Measurements from ENCODE around the gene AGAP3. TPM values are rescaled to one million over a fixed set of nuclear protein-coding genes. Genes with fewer than 3 reads are reported as not detected.

AGAP3 gene
- polyA plus RNA-seq, 1 experiment: 52.1 TPM

- CTCF ChIA-PET: interaction anchor here (0.7 to 1.8 kb wide), 3 partner anchors 12 to 411 kb away, joined by 3 to 5 read pairs (median 4); no protein-coding TSS in a partner anchor
- DNase-seq (ENCODE audit: low read depth): no peak
- H3K27me3 ChIP-seq (ENCODE audit: control insufficient read depth, insufficient read depth, low read length): no peaks in the 10 kb centered on the region
- POLR2A ChIA-PET: no interaction called here
- no peak overlapping the region for H3K4me3 ChIP-seq (ENCODE audit: low read depth, low read length)
- no peak for TF ChIP-seq CTCF (IDR thresholded peaks at IDR 0.05; ENCODE audit: insufficient read depth, low read depth, low read length)
- peaks cover 47% of the 10 kb centered on the region for H3K36me3 ChIP-seq (ENCODE audit: control insufficient read depth, insufficient read depth, low read length)
These were observed 41.9 kb downstream of the AGAP3 start for GRCh38 chr7:151128144-151128543.

GRCh38 chr7:151128716-151129115 is 42.4 kb downstream of the AGAP3 start:
- H3K27me3 ChIP-seq (ENCODE audit: control insufficient read depth, insufficient read depth, low read length): no peaks in the 10 kb centered on the region
- H3K4me3 ChIP-seq (ENCODE audit: low read depth, low read length): no peak overlapping the region
- ChIA-PET CTCF (interaction anchor here (1.8 kb wide), 1 partner anchor 41 kb away, joined by 5 read pairs; no protein-coding TSS in a partner anchor), POLR2A (no interaction called here)
- DNase-seq (ENCODE audit: low read depth): no peak
- H3K36me3 ChIP-seq (ENCODE audit: control insufficient read depth, insufficient read depth, low read length): peaks cover 44% of the 10 kb centered on the region
- TF ChIP-seq CTCF (IDR thresholded peaks at IDR 0.05; ENCODE audit: insufficient read depth, low read depth, low read length): no peak

- DNase-seq (ENCODE audit: low read depth): no peak
- POLR2A ChIA-PET: no interaction called here
- Histone ChIP-seq H3K4me3 (ENCODE audit: low read depth, low read length) (no peak overlapping the region), H3K36me3 (ENCODE audit: control insufficient read depth, insufficient read depth, low read length) (peaks cover 45% of the 10 kb centered on the region), H3K27me3 (ENCODE audit: control insufficient read depth, insufficient read depth, low read length) (no peaks in the 10 kb centered on the region)
- CTCF ChIA-PET: interaction anchor here (1.4 to 1.6 kb wide), 2 partner anchors 43 to 117 kb away, joined by 3 to 4 read pairs; no protein-coding TSS in a partner anchor
- no peak for TF ChIP-seq CTCF (IDR thresholded peaks at IDR 0.05; ENCODE audit: insufficient read depth, low read depth, low read length)
These were observed 43.1 kb downstream of the AGAP3 start for GRCh38 chr7:151129117-151129959.

GRCh38 chr7:151129960-151130591 is 43.8 kb downstream of the AGAP3 start:
- DNase-seq (ENCODE audit: low read depth): no peak

More at GRCh38 chr7:151129960-151130591, 43.8 kb downstream of the AGAP3 start:
- Histone ChIP-seq H3K4me3 (ENCODE audit: low read depth, low read length) (no peak overlapping the region), H3K36me3 (ENCODE audit: control insufficient read depth, insufficient read depth, low read length) (peaks cover 48% of the 10 kb centered on the region), H3K27me3 (ENCODE audit: control insufficient read depth, insufficient read depth, low read length) (no peaks in the 10 kb centered on the region)
- TF ChIP-seq CTCF (IDR thresholded peaks at IDR 0.05; ENCODE audit: insufficient read depth, low read depth, low read length): no peak
- ChIA-PET CTCF (interaction anchor here (1.4 to 1.6 kb wide), 2 partner anchors 42 to 117 kb away, joined by 3 to 4 read pairs; no protein-coding TSS in a partner anchor), POLR2A (no interaction called here)

All from BJ (cell line).